GM18498 (cell line): ENCODE results near the gene C5orf24.
"Not testable (repeated sequence)": the region's sequence is repeated elsewhere in the genome, so short reads cannot be mapped to it uniquely, and the experiment has no call there.

Experiments used
- ATAC-seq: cut with Tn5 transposase; IDR thresholded peaks from one replicate; pipeline ENCODE4 v1.9.1; 2021; ENCODE audit warnings: mild to moderate bottlenecking, moderate library complexity; ENCODE audit not compliant: unreplicated experiment

The C5orf24 gene

GRCh38 chr5:134845852-134846640 lies at the start of gene C5orf24:
Gene C5orf24, plus strand, starts transcription at chr5:134845968. Its CDS starts 8,933 bp downstream, at chr5:134854901.
- ATAC-seq: peak; percentile 95

GRCh38 chr5:134798468-134798867 lies 47.3 kb upstream of the C5orf24 start:
- no peak for ATAC-seq

GRCh38 chr5:134803821-134804220 lies 41.9 kb upstream of the C5orf24 start:
- ATAC-seq: no peak

- ATAC-seq: peak; percentile 52
These were observed 32.4 kb upstream of the C5orf24 start for GRCh38 chr5:134813407-134813806.

- peak; percentile 53 for ATAC-seq
These were observed 31.9 kb upstream of the C5orf24 start for GRCh38 chr5:134813827-134814226.

GRCh38 chr5:134817006-134817405 lies 28.8 kb upstream of the C5orf24 start:
- ATAC-seq: no peak

- no peak for ATAC-seq
These were observed 27.0 kb upstream of the C5orf24 start for GRCh38 chr5:134818776-134819175.

- no peak for ATAC-seq
These were observed 26.3 kb upstream of the C5orf24 start for GRCh38 chr5:134819407-134819963.

GRCh38 chr5:134821841-134822240 lies 23.9 kb upstream of the C5orf24 start:
- no peak for ATAC-seq

GRCh38 chr5:134824681-134825080 lies 21.1 kb upstream of the C5orf24 start:
- no peak for ATAC-seq

- no peak for ATAC-seq
These were observed 20.6 kb upstream of the C5orf24 start for GRCh38 chr5:134825212-134825611.

- no peak for ATAC-seq
These were observed 12.3 kb upstream of the C5orf24 start for GRCh38 chr5:134833340-134834032.

- ATAC-seq: no peak
These were observed 10.1 kb upstream of the C5orf24 start for GRCh38 chr5:134835623-134836022.

- no peak for ATAC-seq
These were observed 8.1 kb upstream of the C5orf24 start for GRCh38 chr5:134837530-134838181.

GRCh38 chr5:134838361-134838760 lies 7.4 kb upstream of the C5orf24 start:
- not testable (repeated sequence) for ATAC-seq

- no peak for ATAC-seq
These were observed 5.0 kb upstream of the C5orf24 start for GRCh38 chr5:134840811-134841210.

GRCh38 chr5:134844252-134844651 lies 1.5 kb upstream of the C5orf24 start:
- ATAC-seq: no peak

- no peak for ATAC-seq
These were observed 375 bp upstream of the C5orf24 start for GRCh38 chr5:134845335-134845851.

- ATAC-seq: peak; percentile 3
These were observed 833 bp downstream of the C5orf24 start for GRCh38 chr5:134846641-134846960.

GRCh38 chr5:134849434-134849933 lies 3.7 kb downstream of the C5orf24 start:
- ATAC-seq: not testable (repeated sequence)

- ATAC-seq: no peak
These were observed 5.6 kb downstream of the C5orf24 start for GRCh38 chr5:134851307-134851923.
